Measurements from ENCODE around the gene C9orf57.
"Not testable (repeated sequence)": the region's sequence is repeated elsewhere in the genome, so short reads cannot be mapped to it uniquely, and the experiment has no call there.

The C9orf57 gene

DNA sequence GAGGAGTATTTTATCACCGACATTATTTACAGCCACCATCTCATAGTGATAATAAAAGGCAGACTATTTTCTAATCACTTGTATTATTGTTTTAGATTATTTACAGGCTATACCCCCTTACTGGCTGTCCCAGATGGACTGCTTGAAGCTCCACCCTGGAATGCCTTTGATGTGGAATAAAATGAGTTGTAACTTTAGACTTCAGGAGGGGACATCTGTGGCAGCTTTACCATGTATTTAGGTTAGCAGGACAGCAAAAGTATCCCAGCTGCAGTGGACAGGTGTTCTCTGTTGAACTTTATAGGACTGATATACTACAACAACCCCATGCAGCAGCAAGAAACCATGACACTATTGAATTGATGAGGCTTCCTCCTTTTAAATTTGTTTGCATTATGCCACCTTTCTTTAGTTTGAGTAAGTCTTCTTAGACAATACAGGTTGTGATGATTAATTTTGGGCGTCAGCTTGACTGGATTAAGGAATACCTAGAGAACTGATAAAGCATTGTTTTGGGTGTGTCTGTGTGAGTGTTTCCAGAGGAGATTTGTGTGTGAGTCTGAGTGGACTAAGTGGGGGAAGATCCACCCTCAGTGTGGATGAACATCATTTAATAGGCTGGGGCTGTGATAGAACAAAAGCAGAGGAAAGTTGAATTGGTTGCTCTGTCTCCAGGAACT, 29.2 kb upstream of the C9orf57 start:
- no peak overlapping the region for H3K27ac ChIP-seq (replicated peaks)
- DNase-seq (ENCODE audit: low read depth in 1 of 2, low spot score in 1 of 2), result no peak
- H3K27me3 ChIP-seq (ENCODE audit: insufficient read depth, poor library complexity, severe bottlenecking), result no peaks in the 10 kb centered on the region
- no peak overlapping the region for H3K4me3 ChIP-seq (replicated peaks; ENCODE audit: insufficient read depth, low read length)
- TF ChIP-seq GABPA (IDR thresholded peaks at IDR 0.05; ENCODE audit: low read depth) (no peak), POLR2AphosphoS5 (IDR thresholded peaks at IDR 0.05; ENCODE audit: low read depth) (no peak), SPI1 (IDR thresholded peaks at IDR 0.05; ENCODE audit: borderline replicate concordance, low read depth) (no peak)
- TF ChIP-seq, protein P1, sequence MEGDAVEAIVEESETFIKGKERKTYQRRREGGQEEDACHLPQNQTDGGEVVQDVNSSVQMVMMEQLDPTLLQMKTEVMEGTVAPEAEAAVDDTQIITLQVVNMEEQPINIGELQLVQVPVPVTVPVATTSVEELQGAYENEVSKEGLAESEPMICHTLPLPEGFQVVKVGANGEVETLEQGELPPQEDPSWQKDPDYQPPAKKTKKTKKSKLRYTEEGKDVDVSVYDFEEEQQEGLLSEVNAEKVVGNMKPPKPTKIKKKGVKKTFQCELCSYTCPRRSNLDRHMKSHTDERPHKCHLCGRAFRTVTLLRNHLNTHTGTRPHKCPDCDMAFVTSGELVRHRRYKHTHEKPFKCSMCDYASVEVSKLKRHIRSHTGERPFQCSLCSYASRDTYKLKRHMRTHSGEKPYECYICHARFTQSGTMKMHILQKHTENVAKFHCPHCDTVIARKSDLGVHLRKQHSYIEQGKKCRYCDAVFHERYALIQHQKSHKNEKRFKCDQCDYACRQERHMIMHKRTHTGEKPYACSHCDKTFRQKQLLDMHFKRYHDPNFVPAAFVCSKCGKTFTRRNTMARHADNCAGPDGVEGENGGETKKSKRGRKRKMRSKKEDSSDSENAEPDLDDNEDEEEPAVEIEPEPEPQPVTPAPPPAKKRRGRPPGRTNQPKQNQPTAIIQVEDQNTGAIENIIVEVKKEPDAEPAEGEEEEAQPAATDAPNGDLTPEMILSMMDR (IDR thresholded peaks at IDR 0.05; ENCODE audit: insufficient read depth, low read length), result no peak
- TF ChIP-seq, protein P2, sequence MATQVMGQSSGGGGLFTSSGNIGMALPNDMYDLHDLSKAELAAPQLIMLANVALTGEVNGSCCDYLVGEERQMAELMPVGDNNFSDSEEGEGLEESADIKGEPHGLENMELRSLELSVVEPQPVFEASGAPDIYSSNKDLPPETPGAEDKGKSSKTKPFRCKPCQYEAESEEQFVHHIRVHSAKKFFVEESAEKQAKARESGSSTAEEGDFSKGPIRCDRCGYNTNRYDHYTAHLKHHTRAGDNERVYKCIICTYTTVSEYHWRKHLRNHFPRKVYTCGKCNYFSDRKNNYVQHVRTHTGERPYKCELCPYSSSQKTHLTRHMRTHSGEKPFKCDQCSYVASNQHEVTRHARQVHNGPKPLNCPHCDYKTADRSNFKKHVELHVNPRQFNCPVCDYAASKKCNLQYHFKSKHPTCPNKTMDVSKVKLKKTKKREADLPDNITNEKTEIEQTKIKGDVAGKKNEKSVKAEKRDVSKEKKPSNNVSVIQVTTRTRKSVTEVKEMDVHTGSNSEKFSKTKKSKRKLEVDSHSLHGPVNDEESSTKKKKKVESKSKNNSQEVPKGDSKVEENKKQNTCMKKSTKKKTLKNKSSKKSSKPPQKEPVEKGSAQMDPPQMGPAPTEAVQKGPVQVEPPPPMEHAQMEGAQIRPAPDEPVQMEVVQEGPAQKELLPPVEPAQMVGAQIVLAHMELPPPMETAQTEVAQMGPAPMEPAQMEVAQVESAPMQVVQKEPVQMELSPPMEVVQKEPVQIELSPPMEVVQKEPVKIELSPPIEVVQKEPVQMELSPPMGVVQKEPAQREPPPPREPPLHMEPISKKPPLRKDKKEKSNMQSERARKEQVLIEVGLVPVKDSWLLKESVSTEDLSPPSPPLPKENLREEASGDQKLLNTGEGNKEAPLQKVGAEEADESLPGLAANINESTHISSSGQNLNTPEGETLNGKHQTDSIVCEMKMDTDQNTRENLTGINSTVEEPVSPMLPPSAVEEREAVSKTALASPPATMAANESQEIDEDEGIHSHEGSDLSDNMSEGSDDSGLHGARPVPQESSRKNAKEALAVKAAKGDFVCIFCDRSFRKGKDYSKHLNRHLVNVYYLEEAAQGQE (IDR thresholded peaks at IDR 0.05; ENCODE audit: insufficient replicate concordance, low read depth), result no peak

DNA sequence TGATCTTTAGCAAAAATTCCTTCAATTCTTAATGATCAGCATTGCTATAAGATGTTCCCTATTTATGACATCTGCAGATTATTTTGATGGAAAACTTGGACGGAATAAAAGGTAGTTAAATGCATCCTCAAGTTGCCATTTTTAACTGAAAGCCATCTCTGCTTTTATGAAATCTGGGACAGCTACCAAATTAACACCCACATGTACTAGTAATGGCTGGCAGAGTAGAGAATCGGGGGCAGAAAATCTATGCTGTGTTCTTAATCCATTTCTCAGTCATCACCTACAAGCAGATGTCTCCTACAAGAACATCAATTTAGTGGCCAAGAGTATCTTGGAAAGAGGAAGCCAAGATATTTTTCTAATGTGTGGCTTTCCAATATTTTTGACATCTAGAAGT, 22.1 kb upstream of the C9orf57 start:
- no peak overlapping the region for H3K27ac ChIP-seq (replicated peaks)
- no peak for DNase-seq (ENCODE audit: low read depth in 1 of 2, low spot score in 1 of 2)
- no peak overlapping the region for H3K4me3 ChIP-seq (replicated peaks; ENCODE audit: insufficient read depth, low read length)
- TF ChIP-seq POLR2AphosphoS5 (IDR thresholded peaks at IDR 0.05; ENCODE audit: low read depth) (no peak), SPI1 (IDR thresholded peaks at IDR 0.05; ENCODE audit: borderline replicate concordance, low read depth) (no peak), GABPA (IDR thresholded peaks at IDR 0.05; ENCODE audit: low read depth) (no peak)
- TF ChIP-seq, protein P1 (IDR thresholded peaks at IDR 0.05; ENCODE audit: insufficient read depth, low read length), result no peak
- TF ChIP-seq, protein P2 (IDR thresholded peaks at IDR 0.05; ENCODE audit: insufficient replicate concordance, low read depth), result no peak
- peaks cover 2% of the 10 kb centered on the region for H3K27me3 ChIP-seq (ENCODE audit: insufficient read depth, poor library complexity, severe bottlenecking)

DNA sequence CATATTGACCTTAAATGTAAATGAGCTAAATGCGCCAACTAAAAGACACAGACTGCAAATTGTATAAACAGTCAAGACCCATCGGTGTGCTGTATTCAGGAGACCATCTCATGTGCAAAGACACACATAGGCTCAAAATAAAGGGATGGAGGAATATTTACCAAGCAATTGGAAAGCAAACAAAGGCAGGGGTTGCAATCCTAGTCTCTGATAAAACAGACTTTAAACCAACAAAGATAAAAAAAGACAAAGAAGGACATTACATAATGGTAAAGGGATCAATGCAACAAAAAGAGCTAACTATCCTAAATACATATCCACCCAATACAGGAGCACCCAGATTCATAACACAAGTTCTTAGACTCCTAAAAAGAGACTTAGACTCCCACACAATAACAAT, 14.3 kb upstream of the C9orf57 start:
- not testable (repeated sequence) for H3K27me3 ChIP-seq (ENCODE audit: insufficient read depth, poor library complexity, severe bottlenecking); H3K27ac ChIP-seq (replicated peaks); H3K4me3 ChIP-seq (replicated peaks; ENCODE audit: insufficient read depth, low read length); DNase-seq (ENCODE audit: low read depth in 1 of 2, low spot score in 1 of 2)

DNA sequence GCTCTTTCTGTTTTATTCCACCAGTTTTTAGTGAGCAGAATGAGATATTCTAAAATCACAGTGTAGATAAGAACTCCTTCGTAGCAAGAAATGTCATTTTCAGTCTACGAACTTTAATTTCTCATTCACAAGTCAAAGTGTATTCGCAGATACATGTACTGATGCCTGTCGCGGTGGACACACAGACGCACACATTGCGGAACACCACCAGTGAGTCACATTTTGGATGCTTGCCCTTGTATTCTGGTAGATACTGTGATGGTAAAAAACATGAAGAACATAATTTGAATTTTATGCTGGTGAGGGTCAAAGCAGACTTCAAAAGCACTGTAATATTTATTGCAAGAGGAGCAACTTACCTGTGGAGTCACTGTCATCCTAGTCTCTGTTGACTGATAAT, 4.7 kb upstream of the C9orf57 start:
- Histone ChIP-seq H3K4me3 (replicated peaks; ENCODE audit: insufficient read depth, low read length) (no peak overlapping the region), H3K27ac (replicated peaks) (no peak overlapping the region), H3K27me3 (ENCODE audit: insufficient read depth, poor library complexity, severe bottlenecking) (no peaks in the 10 kb centered on the region)
- DNase-seq (ENCODE audit: low read depth in 1 of 2, low spot score in 1 of 2), result no peak
- TF ChIP-seq, protein P2 (IDR thresholded peaks at IDR 0.05; ENCODE audit: insufficient replicate concordance, low read depth), result no peak
- TF ChIP-seq, protein P1 (IDR thresholded peaks at IDR 0.05; ENCODE audit: insufficient read depth, low read length), result no peak
- TF ChIP-seq GABPA (IDR thresholded peaks at IDR 0.05; ENCODE audit: low read depth) (no peak), SPI1 (IDR thresholded peaks at IDR 0.05; ENCODE audit: borderline replicate concordance, low read depth) (no peak), POLR2AphosphoS5 (IDR thresholded peaks at IDR 0.05; ENCODE audit: low read depth) (no peak)

Data from HL-60 (cell line).